PC-9 (cell line): ENCODE data around the gene SMOC2.

Source experiments
- CTCF ChIP-seq: fragments of 200-600 bp; sonication (generic); conservative IDR thresholded peaks from 2 replicates; pipeline ENCODE4 v1.6.1; 2017; ENCODE audit warnings: mixed run types, antibody characterized with exemption, mild to moderate bottlenecking, moderate library complexity
- EZH2 ChIP-seq: fragments of 200-600 bp; sonication (generic); IDR thresholded peaks from 2 replicates; pipeline ENCODE4 v1.8.0; 2017; ENCODE audit warnings: antibody characterized with exemption, low read depth

GRCh38 chr6:168575346-168576098 is 134.5 kb downstream of the SMOC2 start:
- TF ChIP-seq EZH2 (no peak), CTCF (no peak)
